GM23338 (cell line): ENCODE results near the gene AFF2. TPM values are rescaled to one million over a fixed set of nuclear protein-coding genes. Genes with fewer than 3 reads are reported as not detected.

ENCODE experiments used
- ATAC-seq: fragments of 200-7000 bp; cut with Tn5 transposase; 3 replicates; pipeline ENCODE4 v1.9.1; 2020
- DNase-seq: peaks from one replicate; pipeline ENCODE4 v3.0.0-alpha.2; 2015; ENCODE audit warnings: low spot score
- H2AFZ ChIP-seq: fragments of 200-600 bp; sonication (generic); 2 replicates; pipeline ENCODE4 v1.8.0; 2016; ENCODE audit warnings: antibody characterized with exemption, mild to moderate bottlenecking, moderate library complexity
- H3F3A ChIP-seq: fragments of 200-600 bp; sonication (generic); replicated peaks from 2 replicates; pipeline ENCODE4 v1.8.0; 2017; ENCODE audit warnings: antibody characterized with exemption, mixed run types, low read depth
- H3K27ac ChIP-seq: fragments of 200-600 bp; sonication (generic); 2 replicates; pipeline ENCODE4 v1.6.1; 2016; ENCODE audit warnings: low read depth
- H3K27me3 ChIP-seq: fragments of 200-600 bp; sonication (generic); 2 replicates; pipeline ENCODE4 v1.8.0; 2016; ENCODE audit warnings: mild to moderate bottlenecking, mixed run types, moderate library complexity; ENCODE audit not compliant: insufficient read depth
- H3K36me3 ChIP-seq: fragments of 200-600 bp; sonication (generic); 2 replicates; pipeline ENCODE4 v1.8.0; 2016; ENCODE audit warnings: mild to moderate bottlenecking; ENCODE audit not compliant: insufficient read depth
- H3K4me1 ChIP-seq: fragments of 200-600 bp; sonication (generic); 2 replicates; pipeline ENCODE4 v1.8.0; 2016; ENCODE audit warnings: mild to moderate bottlenecking, moderate library complexity; ENCODE audit not compliant: insufficient read depth
- H3K4me2 ChIP-seq: fragments of 200-600 bp; sonication (generic); 2 replicates; pipeline ENCODE4 v1.7.1; 2017; ENCODE audit warnings: mixed run types
- H3K4me3 ChIP-seq: fragments of 200-600 bp; sonication (generic); 2 replicates; pipeline ENCODE4 v1.6.1; 2016; ENCODE audit warnings: mixed run types
- H3K79me2 ChIP-seq: fragments of 200-600 bp; sonication (generic); replicated peaks from 2 replicates; pipeline ENCODE4 v1.8.0; 2017; ENCODE audit warnings: mild to moderate bottlenecking; ENCODE audit not compliant: insufficient read depth
- H3K9me2 ChIP-seq: fragments of 200-600 bp; sonication (generic); 2 replicates; pipeline ENCODE4 v1.8.0; 2017; ENCODE audit not compliant: insufficient read depth
- H4K20me1 ChIP-seq: fragments of 200-600 bp; sonication (generic); replicated peaks from 2 replicates; pipeline ENCODE4 v1.8.0; 2017; ENCODE audit warnings: mild to moderate bottlenecking; ENCODE audit not compliant: insufficient read depth
- H3K27ac Mint-ChIP-seq: 2 replicates; pipeline ENCODE4 v1.8.0; 2020; ENCODE audit warnings: inconsistent platforms, mild to moderate bottlenecking, moderate library complexity, mixed read lengths
- H3K27me3 Mint-ChIP-seq: 3 replicates; pipeline ENCODE4 v1.8.0; 2022; ENCODE audit warnings: low read depth, mild to moderate bottlenecking, moderate library complexity, mixed read lengths, inconsistent platforms; ENCODE audit not compliant: insufficient read depth, poor library complexity
- H3K36me3 Mint-ChIP-seq: 3 replicates; pipeline ENCODE4 v1.8.0; 2021; ENCODE audit warnings: low read depth, mild to moderate bottlenecking, inconsistent platforms, moderate library complexity, mixed read lengths
- H3K4me1 Mint-ChIP-seq: 3 replicates; pipeline ENCODE4 v1.8.0; 2020; ENCODE audit warnings: mild to moderate bottlenecking, inconsistent platforms, mixed read lengths
- H3K4me3 Mint-ChIP-seq: 3 replicates; pipeline ENCODE4 v1.8.0; 2021; ENCODE audit warnings: moderate library complexity, mild to moderate bottlenecking, inconsistent platforms, mixed read lengths
- H3K9me3 Mint-ChIP-seq: 3 replicates; pipeline ENCODE4 v1.8.0; 2020; ENCODE audit warnings: moderate library complexity, mild to moderate bottlenecking, inconsistent platforms, mixed read lengths
- CREB1 ChIP-seq: fragments of 250-450 bp; sonication (Bioruptor Pico); IDR thresholded peaks from 2 replicates; pipeline ENCODE4 v1.5.0; 2020; ENCODE audit warnings: low read depth, mild to moderate bottlenecking, moderate library complexity
- CTCF ChIP-seq, 2 experiments: fragments of 200-600 bp in 1 of 2; sonication (generic) in 1 of 2; conservative IDR thresholded peaks; 2 replicates each; pipeline versions ENCODE4 v1.5.1 to v1.6.1; 2016 to 2017; ENCODE audit warnings: antibody characterized with exemption in 2 of 2, low read depth in 2 of 2, mild to moderate bottlenecking in 2 of 2, moderate library complexity in 1 of 2
- ETS1 ChIP-seq: IDR thresholded peaks from 2 replicates; pipeline ENCODE4 v1.6.1; 2016; ENCODE audit warnings: antibody characterized with exemption
- EZH2phosphoT487 ChIP-seq: fragments of 200-600 bp; sonication (generic); IDR thresholded peaks from one replicate; pipeline ENCODE4 v1.8.1; 2018; ENCODE audit warnings: antibody characterized with exemption; ENCODE audit not compliant: unreplicated experiment
- JUNB ChIP-seq: IDR thresholded peaks from one replicate; pipeline ENCODE4 v1.6.1; 2016; ENCODE audit warnings: antibody characterized with exemption; ENCODE audit not compliant: unreplicated experiment
- POLR2AphosphoS5 ChIP-seq: IDR thresholded peaks from 2 replicates; pipeline ENCODE4 v1.6.1; 2016; ENCODE audit warnings: antibody characterized with exemption, low read depth
- STAT1 ChIP-seq: IDR thresholded peaks from one replicate; pipeline ENCODE4 v1.6.1; 2016; ENCODE audit warnings: antibody characterized with exemption; ENCODE audit not compliant: unreplicated experiment
- ZNF114 ChIP-seq: fragments of 250-450 bp; sonication (Bioruptor Pico); IDR thresholded peaks from 2 replicates; pipeline ENCODE4 v1.5.0; 2020; ENCODE audit warnings: mild to moderate bottlenecking, moderate library complexity
- ZNF331 ChIP-seq: fragments of 250-450 bp; sonication (Bioruptor Pico); IDR thresholded peaks from 2 replicates; pipeline ENCODE4 v1.5.0; 2020; ENCODE audit warnings: low read depth, mild to moderate bottlenecking, moderate library complexity
- polyA plus RNA-seq: library from polyadenylated mRNA; unstranded; fragments of >200 nt; fragmentation: Nextera tagmentation; extraction: Ambion mirVana; gene quantifications from 2 replicates; pipeline ENCODE4 v1.2.1, GENCODE V29; 2016
- total RNA-seq: library from RNA; depleted of rRNA; stranded (reverse); fragments of >200 nt; shearing (Covaris generic); gene quantifications from 2 replicates; pipeline ENCODE4 v1.2.3, GENCODE V29; 2014
- TF ChIP-seq, protein P1 (sequence below): IDR thresholded peaks from one replicate; pipeline ENCODE4 v1.6.1; 2018; ENCODE audit warnings: antibody characterized with exemption; ENCODE audit not compliant: unreplicated experiment

AFF2 gene
- total and polyA plus RNA-seq, 2 experiments from 2014 or later = 1.6 to 5.8 TPM

DNA sequence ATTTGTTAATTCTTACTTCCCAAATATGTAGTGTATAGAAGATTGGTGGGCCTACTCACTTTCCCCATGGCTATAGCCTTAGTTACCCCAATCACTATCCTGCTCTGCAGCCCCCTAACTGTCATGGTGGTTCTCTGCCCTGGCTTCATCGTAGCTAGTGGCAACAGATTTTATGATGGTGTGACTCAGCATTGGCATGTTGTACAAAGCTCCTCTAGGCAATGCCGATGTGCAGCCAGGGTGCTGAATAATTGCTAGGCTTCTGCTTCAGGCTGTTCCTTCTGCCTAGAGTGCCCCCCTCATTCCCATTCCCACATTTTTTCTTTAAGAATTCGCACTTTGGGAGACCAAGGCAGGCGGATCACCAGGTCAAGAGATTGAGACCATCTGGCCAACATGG lies 35.2 kb downstream of the AFF2 start (continued):
- TF ChIP-seq CTCF (conservative IDR thresholded peaks at IDR 0.05; ENCODE audit: low read depth in 2 of 2) (no peak), CREB1 (CRISPR knock-in tag) (no peak), ETS1 (no peak)
- TF ChIP-seq, protein P1, sequence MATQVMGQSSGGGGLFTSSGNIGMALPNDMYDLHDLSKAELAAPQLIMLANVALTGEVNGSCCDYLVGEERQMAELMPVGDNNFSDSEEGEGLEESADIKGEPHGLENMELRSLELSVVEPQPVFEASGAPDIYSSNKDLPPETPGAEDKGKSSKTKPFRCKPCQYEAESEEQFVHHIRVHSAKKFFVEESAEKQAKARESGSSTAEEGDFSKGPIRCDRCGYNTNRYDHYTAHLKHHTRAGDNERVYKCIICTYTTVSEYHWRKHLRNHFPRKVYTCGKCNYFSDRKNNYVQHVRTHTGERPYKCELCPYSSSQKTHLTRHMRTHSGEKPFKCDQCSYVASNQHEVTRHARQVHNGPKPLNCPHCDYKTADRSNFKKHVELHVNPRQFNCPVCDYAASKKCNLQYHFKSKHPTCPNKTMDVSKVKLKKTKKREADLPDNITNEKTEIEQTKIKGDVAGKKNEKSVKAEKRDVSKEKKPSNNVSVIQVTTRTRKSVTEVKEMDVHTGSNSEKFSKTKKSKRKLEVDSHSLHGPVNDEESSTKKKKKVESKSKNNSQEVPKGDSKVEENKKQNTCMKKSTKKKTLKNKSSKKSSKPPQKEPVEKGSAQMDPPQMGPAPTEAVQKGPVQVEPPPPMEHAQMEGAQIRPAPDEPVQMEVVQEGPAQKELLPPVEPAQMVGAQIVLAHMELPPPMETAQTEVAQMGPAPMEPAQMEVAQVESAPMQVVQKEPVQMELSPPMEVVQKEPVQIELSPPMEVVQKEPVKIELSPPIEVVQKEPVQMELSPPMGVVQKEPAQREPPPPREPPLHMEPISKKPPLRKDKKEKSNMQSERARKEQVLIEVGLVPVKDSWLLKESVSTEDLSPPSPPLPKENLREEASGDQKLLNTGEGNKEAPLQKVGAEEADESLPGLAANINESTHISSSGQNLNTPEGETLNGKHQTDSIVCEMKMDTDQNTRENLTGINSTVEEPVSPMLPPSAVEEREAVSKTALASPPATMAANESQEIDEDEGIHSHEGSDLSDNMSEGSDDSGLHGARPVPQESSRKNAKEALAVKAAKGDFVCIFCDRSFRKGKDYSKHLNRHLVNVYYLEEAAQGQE = no peak

- peaks cover 14% of the 10 kb centered on the region for H3K4me1 Mint-ChIP-seq
- H3K36me3 Mint-ChIP-seq = no peaks in the 10 kb centered on the region
- Histone ChIP-seq H3K79me2 (no peaks in the 10 kb centered on the region), H3K9me2 (no peaks in the 10 kb centered on the region), H3K27ac (no peak overlapping the region), H3K27me3 (no peaks in the 10 kb centered on the region), H2AFZ (no peak overlapping the region), H3F3A (no peaks in the 10 kb centered on the region), H3K4me2 (no peak overlapping the region), H4K20me1 (no peaks in the 10 kb centered on the region), H3K36me3 (no peaks in the 10 kb centered on the region), H3K4me3 (no peak overlapping the region), H3K4me1 (peaks cover 6% of the 10 kb centered on the region; the same call in 1 of the 2 replicates)
- no peak overlapping the region for H3K27ac Mint-ChIP-seq
- no peaks in the 10 kb centered on the region for H3K27me3 Mint-ChIP-seq
- H3K4me3 Mint-ChIP-seq = no peak overlapping the region; the same call in 2 of the 3 replicates
- DNase-seq (no peak), ATAC-seq (no peak)
- no peaks in the 10 kb centered on the region for H3K9me3 Mint-ChIP-seq
- no peak for TF ChIP-seq ZNF331 (CRISPR knock-in tag)
- TF ChIP-seq POLR2AphosphoS5 = no peak
- no peak for TF ChIP-seq JUNB
- TF ChIP-seq EZH2phosphoT487 = no peak
- no peak for TF ChIP-seq ZNF114 (CRISPR knock-in tag)
- no peak for TF ChIP-seq STAT1
- TF ChIP-seq, protein P1 = no peak
These were observed 36.5 kb downstream of the AFF2 start for GRCh38 chrX:148536961-148537360.
